DND-41 (cell line): Measurements from ENCODE around the gene CPNE5.

Experiments used
- CTCF ChIP-seq: IDR thresholded peaks from 2 replicates; pipeline ENCODE4 v1.5.1; 2012; ENCODE audit warnings: borderline replicate concordance, low read length, moderate library complexity, mild to moderate bottlenecking; ENCODE audit not compliant: poor library complexity, severe bottlenecking; ENCODE audit errors: extremely low read depth
- EZH2 ChIP-seq: IDR thresholded peaks from 3 replicates; pipeline ENCODE4 v1.6.1; 2012; ENCODE audit warnings: borderline replicate concordance, low read depth, mild to moderate bottlenecking, moderate library complexity, low read length, inconsistent platforms; ENCODE audit not compliant: severe bottlenecking

GRCh38 chr6:36691612-36692011, 147.6 kb downstream of the CPNE5 start:
- TF ChIP-seq CTCF, result no peak
- no peak for TF ChIP-seq EZH2
